ENCODE results near the gene ADCK1. TPM values are rescaled to one million over a fixed set of nuclear protein-coding genes. Genes with fewer than 3 reads are reported as not detected.

The ADCK1 gene
- total RNA-seq, 4 donors from 2014 or later, result 3.5 to 11.0 (median 5.5) TPM

DNA sequence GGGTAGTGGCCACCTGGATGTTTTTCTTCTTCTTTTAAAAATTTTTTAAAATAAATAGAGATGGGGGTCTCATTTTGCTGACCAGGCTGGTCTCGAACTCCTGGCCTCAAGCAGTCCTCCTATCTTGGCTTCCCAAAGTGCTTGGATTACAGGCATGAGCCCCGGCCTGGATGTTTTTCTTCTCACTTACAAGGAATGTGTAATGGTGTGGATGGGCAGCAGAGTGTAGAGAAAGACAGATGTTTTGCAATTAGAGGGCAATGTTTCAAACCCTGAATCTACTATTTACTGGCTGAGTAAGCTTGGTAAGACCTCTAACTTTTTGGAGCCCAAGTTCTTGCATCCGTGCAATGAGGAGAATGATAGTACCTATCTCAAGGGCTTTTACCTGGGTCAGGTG lies 48.1 kb downstream of the ADCK1 start:
- Histone ChIP-seq H3K9me3 (no peaks in the 10 kb centered on the region), H3K4me3 (no peak overlapping the region), H3K27me3 (no peaks in the 10 kb centered on the region), H3K4me1 (no peaks in the 10 kb centered on the region), H3K27ac (no peak overlapping the region), H3K36me3 (no peaks in the 10 kb centered on the region)
- intact Hi-C loops (cut with DNase I; ENCODE audit: low total_unique reads) (no loop called here), in situ Hi-C loops (cut with MboI; ENCODE audit: low sequenced_read_pairs in 4 of 4) (no loop called here)
- TF ChIP-seq POLR2A (IDR thresholded peaks at IDR 0.05), result no peak
- TF ChIP-seq, protein P1, sequence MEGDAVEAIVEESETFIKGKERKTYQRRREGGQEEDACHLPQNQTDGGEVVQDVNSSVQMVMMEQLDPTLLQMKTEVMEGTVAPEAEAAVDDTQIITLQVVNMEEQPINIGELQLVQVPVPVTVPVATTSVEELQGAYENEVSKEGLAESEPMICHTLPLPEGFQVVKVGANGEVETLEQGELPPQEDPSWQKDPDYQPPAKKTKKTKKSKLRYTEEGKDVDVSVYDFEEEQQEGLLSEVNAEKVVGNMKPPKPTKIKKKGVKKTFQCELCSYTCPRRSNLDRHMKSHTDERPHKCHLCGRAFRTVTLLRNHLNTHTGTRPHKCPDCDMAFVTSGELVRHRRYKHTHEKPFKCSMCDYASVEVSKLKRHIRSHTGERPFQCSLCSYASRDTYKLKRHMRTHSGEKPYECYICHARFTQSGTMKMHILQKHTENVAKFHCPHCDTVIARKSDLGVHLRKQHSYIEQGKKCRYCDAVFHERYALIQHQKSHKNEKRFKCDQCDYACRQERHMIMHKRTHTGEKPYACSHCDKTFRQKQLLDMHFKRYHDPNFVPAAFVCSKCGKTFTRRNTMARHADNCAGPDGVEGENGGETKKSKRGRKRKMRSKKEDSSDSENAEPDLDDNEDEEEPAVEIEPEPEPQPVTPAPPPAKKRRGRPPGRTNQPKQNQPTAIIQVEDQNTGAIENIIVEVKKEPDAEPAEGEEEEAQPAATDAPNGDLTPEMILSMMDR (IDR thresholded peaks at IDR 0.05 in 4 of 5, conservative IDR thresholded peaks at IDR 0.05 in 1 of 5), result no peak
- ATAC-seq (no peak), DNase-seq (no peak)

DNA sequence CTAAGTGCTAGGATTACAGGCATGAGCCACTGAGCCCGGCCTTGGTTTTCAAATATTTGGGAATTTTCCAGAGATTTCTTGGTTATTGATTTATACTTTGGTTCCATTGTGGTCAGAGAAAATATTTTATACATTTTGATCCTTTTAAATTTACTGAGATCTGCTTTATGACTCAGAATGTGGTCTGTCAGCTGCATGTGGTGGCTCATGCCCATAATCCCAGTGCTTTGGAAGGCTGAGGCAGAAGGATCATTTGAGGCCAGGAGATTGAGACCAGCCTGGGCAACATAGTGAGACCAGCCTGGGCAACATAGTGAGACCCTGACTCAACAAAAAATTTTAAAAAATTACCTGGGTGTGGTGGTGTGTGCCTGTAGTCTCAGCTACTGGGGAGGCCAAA lies 49.8 kb downstream of the ADCK1 start:
- no peaks in the 10 kb centered on the region for H3K4me1 ChIP-seq
- no peak for DNase-seq
- H3K27ac ChIP-seq, result no peak overlapping the region
- intact Hi-C loops (cut with DNase I; ENCODE audit: low total_unique reads), result no loop called here
- H3K36me3 ChIP-seq, result no peaks in the 10 kb centered on the region
- TF ChIP-seq, protein P1 (IDR thresholded peaks at IDR 0.05 in 4 of 5, conservative IDR thresholded peaks at IDR 0.05 in 1 of 5), result no peak
- TF ChIP-seq POLR2A (IDR thresholded peaks at IDR 0.05), result no peak
- ATAC-seq, result no peak
- no peak overlapping the region for H3K4me3 ChIP-seq
- H3K9me3 ChIP-seq, result no peaks in the 10 kb centered on the region
- H3K27me3 ChIP-seq, result no peaks in the 10 kb centered on the region
- in situ Hi-C loops (cut with MboI; ENCODE audit: low sequenced_read_pairs in 4 of 4), result loop anchor here (25.0 kb wide), 2 partner anchors 713 to 738 kb away; no protein-coding TSS in a partner anchor

DNA sequence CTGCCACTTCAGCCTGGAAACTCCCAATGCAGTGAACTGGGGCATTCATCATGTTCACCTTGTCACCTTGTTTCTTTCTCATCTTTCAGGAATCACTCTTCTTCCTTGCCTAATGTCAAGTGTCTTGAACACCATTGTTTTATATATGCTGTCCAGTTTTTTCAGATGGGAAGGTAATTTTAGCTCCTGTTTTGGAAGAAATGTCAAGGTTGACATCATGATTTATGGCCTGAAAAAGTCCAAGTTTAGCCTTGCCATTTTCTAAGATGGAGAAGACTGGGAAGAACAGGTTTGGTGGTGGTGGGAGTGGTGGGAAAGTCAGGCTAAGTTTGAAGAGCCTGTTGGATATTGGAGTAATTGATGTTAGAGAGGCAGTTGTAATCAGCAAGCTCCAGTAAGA lies 54.0 kb downstream of the ADCK1 start:
- no peaks in the 10 kb centered on the region for H3K9me3 ChIP-seq
- H3K4me3 ChIP-seq, result no peak overlapping the region
- ATAC-seq (no peak), DNase-seq (no peak)
- in situ Hi-C loops (cut with MboI; ENCODE audit: low sequenced_read_pairs in 4 of 4), result loop anchor here (25.0 kb wide), 2 partner anchors 708 to 733 kb away; no protein-coding TSS in a partner anchor
- H3K36me3 ChIP-seq, result no peaks in the 10 kb centered on the region
- H3K27ac ChIP-seq, result no peak overlapping the region
- no peaks in the 10 kb centered on the region for H3K27me3 ChIP-seq
- peaks cover 5 to 6% of the 10 kb centered on the region in 2 donors for H3K4me1 ChIP-seq
- intact Hi-C loops (cut with DNase I; ENCODE audit: low total_unique reads), result no loop called here
- TF ChIP-seq, protein P1 (IDR thresholded peaks at IDR 0.05 in 4 of 5, conservative IDR thresholded peaks at IDR 0.05 in 1 of 5), result no peak
- TF ChIP-seq POLR2A (IDR thresholded peaks at IDR 0.05), result no peak

DNA sequence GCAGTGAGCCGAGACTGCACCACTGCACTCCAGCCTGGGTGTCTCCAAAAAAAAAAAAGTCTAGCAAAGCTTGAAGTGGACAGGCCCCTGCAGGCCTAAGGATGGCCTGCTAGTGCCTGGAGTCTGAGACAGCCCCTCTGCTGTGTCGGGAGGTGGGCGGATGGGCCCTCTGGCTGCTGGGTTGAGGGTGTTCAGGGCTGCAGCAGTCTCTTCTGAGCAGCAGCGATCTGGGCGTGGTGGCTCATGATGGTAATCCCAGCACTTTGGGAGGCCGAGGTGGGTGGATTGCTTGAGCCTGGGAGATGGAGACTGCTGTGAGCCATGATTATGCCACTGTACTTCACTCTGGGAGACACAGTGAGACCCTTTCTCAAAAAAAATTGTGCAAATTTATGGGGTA lies 57.0 kb downstream of the ADCK1 start:
- no peaks in the 10 kb centered on the region for H3K27me3 ChIP-seq
- no peak overlapping the region for H3K27ac ChIP-seq
- in situ Hi-C loops (cut with MboI; ENCODE audit: low sequenced_read_pairs in 4 of 4) (loop anchor here (25.0 kb wide), 2 partner anchors 705 to 730 kb away; no protein-coding TSS in a partner anchor), intact Hi-C loops (cut with DNase I; ENCODE audit: low total_unique reads) (no loop called here)
- peaks cover 5 to 6% of the 10 kb centered on the region in 2 donors for H3K4me1 ChIP-seq
- DNase-seq (no peak), ATAC-seq (no peak)
- TF ChIP-seq, protein P1 (IDR thresholded peaks at IDR 0.05 in 4 of 5, conservative IDR thresholded peaks at IDR 0.05 in 1 of 5), result no peak
- TF ChIP-seq POLR2A (IDR thresholded peaks at IDR 0.05), result no peak
- no peaks in the 10 kb centered on the region for H3K9me3 ChIP-seq
- no peak overlapping the region for H3K4me3 ChIP-seq
- no peaks in the 10 kb centered on the region for H3K36me3 ChIP-seq
